ENCODE results near the gene IFNAR1. TPM values are rescaled to one million over a fixed set of nuclear protein-coding genes. Genes with fewer than 3 reads are reported as not detected.
A peak's percentile ranks its signal among the peaks of the same experiment; 100 is the strongest.

IFNAR1 gene
- 10 to 100 TPM; 13.9 to 49.0 (median 17.4) TPM for total RNA-seq

GRCh38 chr21:33324291-33325221 is at the start of gene IFNAR1:
Gene IFNAR1 (plus strand): TSS chr21:33324970. CDS start chr21:33325056, 86 bp downstream.
- Histone ChIP-seq H3K27ac (peak within 1 kb of the TSS; percentile 92 to 93), H3K4me1 (replicated peaks in 1 of 2) (peaks cover 4 to 7% of the 10 kb centered on the region in 2 donors), H3K4me3 (peak within 1 kb of the TSS; percentile 80 to 93 (median 88))
- WGBS, 10 experiments = 0 to 8% (median 1%) methylated on average over 4 to 39 of the region's 86 CpGs; no CpG with 5 or more reads in 3 of the 10 experiments
- in situ Hi-C loops (cut with MboI; ENCODE audit: low pct_unique_long_range_greater_than_20kb in 2 of 9, low sequenced_read_pairs in 9 of 9, unreplicated experiment in 9 of 9) = no loop called here
- ATAC-seq (replicated peaks in 6 of 8) = peak; percentile 81 to 96 (median 91)

- no peak for ATAC-seq (replicated peaks in 6 of 8)
- 20 to 100% (median 75%) methylated on average over 2 of the region's 2 CpGs; no CpG with 5 or more reads in 5 of the 10 experiments for whole genome bisulfite sequencing, 10 experiments
- Histone ChIP-seq H3K27ac (no peak overlapping the region), H3K4me1 (replicated peaks in 1 of 2) (no peaks in the 10 kb centered on the region), H3K4me3 (no peak overlapping the region)
- in situ Hi-C loops (cut with MboI; ENCODE audit: low pct_unique_long_range_greater_than_20kb in 2 of 9, low sequenced_read_pairs in 9 of 9, unreplicated experiment in 9 of 9) = no loop called here
Measured at GRCh38 chr21:33278721-33279120, 46.0 kb upstream of the IFNAR1 start.

- WGBS, 10 experiments = 68 to 100% (median 94%) methylated on average over 1 to 3 of the region's 3 CpGs
- no peak overlapping the region for H3K27ac ChIP-seq
- no peaks in the 10 kb centered on the region for H3K4me1 ChIP-seq (replicated peaks in 1 of 2)
- H3K4me3 ChIP-seq = no peak overlapping the region
- in situ Hi-C loops (cut with MboI; ENCODE audit: low pct_unique_long_range_greater_than_20kb in 2 of 9, low sequenced_read_pairs in 9 of 9, unreplicated experiment in 9 of 9) = no loop called here
- no peak for ATAC-seq (replicated peaks in 6 of 8)
Measured at GRCh38 chr21:33279330-33279820, 45.4 kb upstream of the IFNAR1 start.

- in situ Hi-C loops (cut with MboI; ENCODE audit: low pct_unique_long_range_greater_than_20kb in 2 of 9, low sequenced_read_pairs in 9 of 9, unreplicated experiment in 9 of 9) = no loop called here
- Histone ChIP-seq H3K4me1 (replicated peaks in 1 of 2) (no peaks in the 10 kb centered on the region), H3K27ac (no peak overlapping the region), H3K4me3 (no peak overlapping the region)
- ATAC-seq (replicated peaks in 6 of 8) = no peak
- WGBS, 10 experiments = 45 to 100% (median 90%) methylated on average over 1 to 5 of the region's 6 CpGs; no CpG with 5 or more reads in 3 of the 10 experiments
Measured at GRCh38 chr21:33281096-33281652, 43.6 kb upstream of the IFNAR1 start.

- ATAC-seq (replicated peaks in 6 of 8) = peak in 2 of 8 experiments; percentile 14 to 29
- in situ Hi-C loops (cut with MboI; ENCODE audit: low pct_unique_long_range_greater_than_20kb in 2 of 9, low sequenced_read_pairs in 9 of 9, unreplicated experiment in 9 of 9) = no loop called here
- H3K4me1 ChIP-seq (replicated peaks in 1 of 2) = no peaks in the 10 kb centered on the region
- no peak overlapping the region for H3K4me3 ChIP-seq
- 92 to 100% (median 100%) methylated on average over 2 to 4 of the region's 5 CpGs; no CpG with 5 or more reads in 3 of the 10 experiments for WGBS, 10 experiments
- H3K27ac ChIP-seq = no peak overlapping the region
Measured at GRCh38 chr21:33283203-33283602, 41.6 kb upstream of the IFNAR1 start.

- no peak for ATAC-seq (replicated peaks in 6 of 8)
- no peak overlapping the region for H3K4me3 ChIP-seq
- no peak overlapping the region for H3K27ac ChIP-seq
- in situ Hi-C loops (cut with MboI; ENCODE audit: low pct_unique_long_range_greater_than_20kb in 2 of 9, low sequenced_read_pairs in 9 of 9, unreplicated experiment in 9 of 9) = no loop called here
- 45 to 92% (median 83%) methylated on average over 1 to 6 of the region's 11 CpGs; no CpG with 5 or more reads in 4 of the 10 experiments for WGBS, 10 experiments
- H3K4me1 ChIP-seq (replicated peaks in 1 of 2) = no peaks in the 10 kb centered on the region
Measured at GRCh38 chr21:33286076-33286475, 38.7 kb upstream of the IFNAR1 start.

- Histone ChIP-seq H3K4me1 (replicated peaks in 1 of 2) (no peaks in the 10 kb centered on the region), H3K27ac (no peak overlapping the region), H3K4me3 (no peak overlapping the region)
- WGBS, 10 experiments = 0 to 90% (median 82%) methylated on average over 1 to 13 of the region's 15 CpGs; no CpG with 5 or more reads in 1 of the 10 experiments
- peak in 3 of 8 experiments; percentile 83 to 89 (median 88) for ATAC-seq (replicated peaks in 6 of 8)
- in situ Hi-C loops (cut with MboI; ENCODE audit: low pct_unique_long_range_greater_than_20kb in 2 of 9, low sequenced_read_pairs in 9 of 9, unreplicated experiment in 9 of 9) = no loop called here
Measured at GRCh38 chr21:33286600-33287456, 37.9 kb upstream of the IFNAR1 start.

- no peaks in the 10 kb centered on the region for H3K4me1 ChIP-seq (replicated peaks in 1 of 2)
- in situ Hi-C loops (cut with MboI; ENCODE audit: low pct_unique_long_range_greater_than_20kb in 2 of 9, low sequenced_read_pairs in 9 of 9, unreplicated experiment in 9 of 9) = no loop called here
- no peak overlapping the region for H3K27ac ChIP-seq
- ATAC-seq (replicated peaks in 6 of 8) = peak in 1 of 8 experiments; percentile 34
- no peak overlapping the region for H3K4me3 ChIP-seq
- 77 to 100% (median 90%) methylated on average over 1 to 7 of the region's 11 CpGs; no CpG with 5 or more reads in 5 of the 10 experiments for WGBS, 10 experiments
Measured at GRCh38 chr21:33289199-33289819, 35.5 kb upstream of the IFNAR1 start.

GRCh38 chr21:33290441-33290840 is 34.3 kb upstream of the IFNAR1 start:
- WGBS, 10 experiments = 80 to 100% (median 100%) methylated on average over 1 to 8 of the region's 11 CpGs; no CpG with 5 or more reads in 4 of the 10 experiments
- no peaks in the 10 kb centered on the region for H3K4me1 ChIP-seq (replicated peaks in 1 of 2)
- ATAC-seq (replicated peaks in 6 of 8) = no peak
- in situ Hi-C loops (cut with MboI; ENCODE audit: low pct_unique_long_range_greater_than_20kb in 2 of 9, low sequenced_read_pairs in 9 of 9, unreplicated experiment in 9 of 9) = no loop called here
- no peak overlapping the region for H3K27ac ChIP-seq
- no peak overlapping the region for H3K4me3 ChIP-seq

GRCh38 chr21:33291686-33292085 is 33.1 kb upstream of the IFNAR1 start:
- Histone ChIP-seq H3K4me3 (no peak overlapping the region), H3K27ac (no peak overlapping the region), H3K4me1 (replicated peaks in 1 of 2) (no peaks in the 10 kb centered on the region)
- ATAC-seq (replicated peaks in 6 of 8) = no peak
- in situ Hi-C loops (cut with MboI; ENCODE audit: low pct_unique_long_range_greater_than_20kb in 2 of 9, low sequenced_read_pairs in 9 of 9, unreplicated experiment in 9 of 9) = no loop called here
- 90 to 100% (median 97%) methylated on average over 1 to 3 of the region's 9 CpGs; no CpG with 5 or more reads in 6 of the 10 experiments for WGBS, 10 experiments

- Histone ChIP-seq H3K27ac (no peak overlapping the region), H3K4me1 (replicated peaks in 1 of 2) (no peaks in the 10 kb centered on the region), H3K4me3 (no peak overlapping the region)
- 40 to 100% (median 100%) methylated on average over 1 to 2 of the region's 5 CpGs; no CpG with 5 or more reads in 7 of the 10 experiments for WGBS, 10 experiments
- ATAC-seq (replicated peaks in 6 of 8) = peak in 1 of 8 experiments; percentile 79
- in situ Hi-C loops (cut with MboI; ENCODE audit: low pct_unique_long_range_greater_than_20kb in 2 of 9, low sequenced_read_pairs in 9 of 9, unreplicated experiment in 9 of 9) = no loop called here
Measured at GRCh38 chr21:33292724-33293123, 32.0 kb upstream of the IFNAR1 start.

GRCh38 chr21:33293136-33293535 is 31.6 kb upstream of the IFNAR1 start:
- WGBS, 10 experiments = 60 to 100% (median 89%) methylated on average over 2 to 4 of the region's 7 CpGs; no CpG with 5 or more reads in 4 of the 10 experiments
- Histone ChIP-seq H3K4me3 (no peak overlapping the region), H3K4me1 (replicated peaks in 1 of 2) (no peaks in the 10 kb centered on the region), H3K27ac (no peak overlapping the region)
- no peak for ATAC-seq (replicated peaks in 6 of 8)
- in situ Hi-C loops (cut with MboI; ENCODE audit: low pct_unique_long_range_greater_than_20kb in 2 of 9, low sequenced_read_pairs in 9 of 9, unreplicated experiment in 9 of 9) = no loop called here

Measured in motor neuron (in vitro differentiated cells).